ENCODE measurements around the gene OR7C1. TPM values are rescaled to one million over a fixed set of nuclear protein-coding genes. Genes with fewer than 3 reads are reported as not detected.
"Not testable (repeated sequence)": the region's sequence is repeated elsewhere in the genome, so short reads cannot be mapped to it uniquely, and the experiment has no call there.

The OR7C1 gene
- total RNA-seq, 2 donors from 2014 or later = not detected

GRCh38 chr19:14809272-14810057 lies 25.5 kb downstream of the OR7C1 start:
- H3K9me3 Mint-ChIP-seq = no peaks in the 10 kb centered on the region
- no peaks in the 10 kb centered on the region for H3K36me3 Mint-ChIP-seq
- no peak overlapping the region for H3K27ac Mint-ChIP-seq
- H3K4me1 Mint-ChIP-seq (ENCODE audit: low read depth in 2 of 2) = peaks cover 4 to 6% of the 10 kb centered on the region in 2 donors
- DNase-seq (ENCODE audit: low spot score) = no peak
- no peak overlapping the region for H3K4me3 Mint-ChIP-seq
- no peak for ATAC-seq
- peaks cover 9 to 16% of the 10 kb centered on the region in 2 donors for H3K27me3 Mint-ChIP-seq

- Mint-ChIP-seq H3K27ac (no peak overlapping the region), H3K9me3 (no peaks in the 10 kb centered on the region), H3K4me1 (ENCODE audit: low read depth in 2 of 2) (peaks cover 4 to 6% of the 10 kb centered on the region in 2 donors), H3K36me3 (no peaks in the 10 kb centered on the region), H3K4me3 (no peak overlapping the region), H3K27me3 (peaks cover 16 to 32% of the 10 kb centered on the region in 2 donors)
- ATAC-seq (no peak), DNase-seq (ENCODE audit: low spot score) (no peak)
These were observed 30.2 kb downstream of the OR7C1 start for GRCh38 chr19:14804765-14805164.

- H3K4me3 Mint-ChIP-seq = no peak overlapping the region
- H3K27me3 Mint-ChIP-seq = peaks cover 23 to 37% of the 10 kb centered on the region in 2 donors
- ATAC-seq = no peak
- H3K27ac Mint-ChIP-seq = no peak overlapping the region
- H3K9me3 Mint-ChIP-seq = no peaks in the 10 kb centered on the region
- no peak for DNase-seq (ENCODE audit: low spot score)
- peaks cover 5 to 6% of the 10 kb centered on the region in 2 donors for H3K4me1 Mint-ChIP-seq (ENCODE audit: low read depth in 2 of 2)
- H3K36me3 Mint-ChIP-seq = no peaks in the 10 kb centered on the region
These were observed 36.2 kb downstream of the OR7C1 start for GRCh38 chr19:14798760-14799159.

- Mint-ChIP-seq H3K4me3 (no peak overlapping the region), H3K27ac (no peak overlapping the region), H3K36me3 (no peaks in the 10 kb centered on the region), H3K4me1 (ENCODE audit: low read depth in 2 of 2) (peaks cover 5 to 6% of the 10 kb centered on the region in 2 donors), H3K27me3 (peaks cover 16 to 24% of the 10 kb centered on the region in 2 donors), H3K9me3 (no peaks in the 10 kb centered on the region)
- ATAC-seq = no peak
- DNase-seq (ENCODE audit: low spot score) = no peak
These were observed 39.0 kb downstream of the OR7C1 start for GRCh38 chr19:14796021-14796420.

GRCh38 chr19:14795078-14795721 lies 39.8 kb downstream of the OR7C1 start:
- no peak overlapping the region for H3K27ac Mint-ChIP-seq
- no peaks in the 10 kb centered on the region for H3K36me3 Mint-ChIP-seq
- no peak for DNase-seq (ENCODE audit: low spot score)
- no peak overlapping the region for H3K4me3 Mint-ChIP-seq
- no peaks in the 10 kb centered on the region for H3K9me3 Mint-ChIP-seq
- peaks cover 5 to 6% of the 10 kb centered on the region in 2 donors for H3K4me1 Mint-ChIP-seq (ENCODE audit: low read depth in 2 of 2)
- peak in 1 of 2 donors; percentile 56 for ATAC-seq
- peaks cover 15 to 22% of the 10 kb centered on the region in 2 donors for H3K27me3 Mint-ChIP-seq

- Mint-ChIP-seq H3K27me3 (peaks cover 4 to 11% of the 10 kb centered on the region in 2 donors), H3K4me1 (ENCODE audit: low read depth in 2 of 2) (peaks cover 5 to 11% of the 10 kb centered on the region in 2 donors)
- not testable (repeated sequence) for H3K4me3 Mint-ChIP-seq; H3K9me3 Mint-ChIP-seq; H3K36me3 Mint-ChIP-seq; DNase-seq (ENCODE audit: low spot score); ATAC-seq; H3K27ac Mint-ChIP-seq
These were observed 42.7 kb downstream of the OR7C1 start for GRCh38 chr19:14792250-14792649.

- DNase-seq (ENCODE audit: low spot score) (peak; percentile 70), ATAC-seq (no peak)
- peak overlapping the region; percentile 91 to 93 for H3K27ac Mint-ChIP-seq
- no peaks in the 10 kb centered on the region for H3K36me3 Mint-ChIP-seq
- peak overlapping the region; percentile 42 for H3K4me3 Mint-ChIP-seq
- H3K27me3 Mint-ChIP-seq = no peaks in the 10 kb centered on the region
- H3K4me1 Mint-ChIP-seq (ENCODE audit: low read depth in 2 of 2) = peaks cover 17 to 30% of the 10 kb centered on the region in 2 donors
- peaks cover 3% of the 10 kb centered on the region for H3K9me3 Mint-ChIP-seq
These were observed 48.5 kb downstream of the OR7C1 start for GRCh38 chr19:14786421-14786851.

- H3K4me1 Mint-ChIP-seq (ENCODE audit: low read depth in 2 of 2) = peaks cover 17 to 30% of the 10 kb centered on the region in 2 donors
- H3K27ac Mint-ChIP-seq = peak overlapping the region; percentile 91 to 93
- peak; percentile 76 for DNase-seq (ENCODE audit: low spot score)
- H3K27me3 Mint-ChIP-seq, H3K36me3 Mint-ChIP-seq, H3K9me3 Mint-ChIP-seq: not testable (repeated sequence)
- peak overlapping the region; percentile 84 for H3K4me3 Mint-ChIP-seq
- ATAC-seq = peak in 1 of 2 donors; percentile 80
These were observed 49.7 kb downstream of the OR7C1 start for GRCh38 chr19:14785102-14785793.

GRCh38 chr19:14784730-14785101 lies 50.3 kb downstream of the OR7C1 start:
- H3K36me3 Mint-ChIP-seq, H3K9me3 Mint-ChIP-seq, H3K27me3 Mint-ChIP-seq: not testable (repeated sequence)
- ATAC-seq (peak; percentile 94 to 96), DNase-seq (ENCODE audit: low spot score) (peak; percentile 92)
- Mint-ChIP-seq H3K27ac (peak overlapping the region; percentile 91 to 93), H3K4me1 (ENCODE audit: low read depth in 2 of 2) (peaks cover 17 to 30% of the 10 kb centered on the region in 2 donors), H3K4me3 (peak overlapping the region; percentile 84)

- ATAC-seq; DNase-seq (ENCODE audit: low spot score); H3K36me3 Mint-ChIP-seq; H3K27me3 Mint-ChIP-seq; H3K9me3 Mint-ChIP-seq: not testable (repeated sequence)
- H3K4me1 Mint-ChIP-seq (ENCODE audit: low read depth in 2 of 2) = peaks cover 17 to 30% of the 10 kb centered on the region in 2 donors
- H3K27ac Mint-ChIP-seq = peak overlapping the region; percentile 35 to 93
- peak overlapping the region; percentile 37 for H3K4me3 Mint-ChIP-seq
These were observed 51.5 kb downstream of the OR7C1 start for GRCh38 chr19:14783410-14783998.

- H3K27ac Mint-ChIP-seq = peak overlapping the region; percentile 35 to 93
- H3K4me3 Mint-ChIP-seq = peak overlapping the region; percentile 37
- H3K4me1 Mint-ChIP-seq (ENCODE audit: low read depth in 2 of 2) = peaks cover 17 to 28% of the 10 kb centered on the region in 2 donors
- DNase-seq (ENCODE audit: low spot score) (no peak), ATAC-seq (no peak)
- peaks cover 7 to 8% of the 10 kb centered on the region in 2 donors for H3K27me3 Mint-ChIP-seq
- H3K9me3 Mint-ChIP-seq = peaks cover 3% of the 10 kb centered on the region
- no peaks in the 10 kb centered on the region for H3K36me3 Mint-ChIP-seq
These were observed 52.2 kb downstream of the OR7C1 start for GRCh38 chr19:14782626-14783409.

- DNase-seq (ENCODE audit: low spot score); H3K9me3 Mint-ChIP-seq; H3K36me3 Mint-ChIP-seq; ATAC-seq; H3K4me3 Mint-ChIP-seq; H3K27ac Mint-ChIP-seq: not testable (repeated sequence)
- Mint-ChIP-seq H3K27me3 (peaks cover 8 to 11% of the 10 kb centered on the region in 2 donors), H3K4me1 (ENCODE audit: low read depth in 2 of 2) (peaks cover 17 to 28% of the 10 kb centered on the region in 2 donors)
These were observed 53.1 kb downstream of the OR7C1 start for GRCh38 chr19:14781713-14782536.

Data from natural killer cell treated with Interleukin-12 subunit alpha and Interleukin-12 subunit beta and Interleukin-15 and Interleukin-18, amount 100 ng/mL, for 72 hours (primary cell).